ENCODE results near the gene KLF15. TPM values are rescaled to one million over a fixed set of nuclear protein-coding genes. Genes with fewer than 3 reads are reported as not detected.

Gene KLF15
- polyA plus RNA-seq, 1 donor (not counting 4 experiments of a cell fraction or from before 2014, with no cell fraction given): 0.03 TPM

DNA sequence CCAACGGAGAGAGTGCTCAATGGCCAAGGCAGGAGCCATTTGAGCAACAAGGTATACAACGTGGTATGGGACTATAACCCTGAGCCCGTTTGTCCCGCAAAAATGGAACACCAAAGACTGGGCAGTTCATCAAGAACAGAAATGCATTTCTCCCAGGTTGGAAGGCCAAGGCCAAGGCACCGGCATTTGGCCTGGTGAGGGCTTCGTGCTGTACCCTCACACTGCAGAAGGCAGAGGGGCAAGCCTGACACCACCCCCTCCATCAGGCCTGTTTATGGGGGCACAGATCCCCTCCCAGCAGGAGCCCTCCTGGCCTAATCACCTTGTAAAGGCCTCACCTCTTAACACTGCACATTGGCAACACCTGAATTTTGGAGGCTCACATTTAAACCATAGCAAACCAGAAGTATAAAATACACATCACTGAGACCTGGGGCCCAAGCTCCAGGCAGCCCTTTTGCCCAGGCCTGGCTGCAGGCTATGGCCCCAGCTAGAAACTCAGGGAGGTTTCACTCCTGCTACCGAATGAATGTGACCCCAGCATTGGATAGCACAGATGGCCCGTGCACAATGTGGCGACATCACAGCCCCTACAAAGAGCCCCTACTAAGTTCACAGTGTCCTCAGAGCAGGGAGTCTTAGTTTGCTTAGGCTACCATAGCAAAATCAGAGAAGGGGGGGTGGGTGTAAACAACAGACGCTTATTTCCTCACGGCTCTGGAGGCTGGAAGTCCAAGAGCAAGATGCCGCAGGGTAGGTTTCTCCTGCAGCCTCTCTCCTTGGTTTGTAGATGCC lies 47.1 kb downstream of the KLF15 start:
- dilution Hi-C loops (cut with MboI; ENCODE audit: extremely low pct_ligation_motif_present, low sequenced_read_pairs): no loop called here
- Histone ChIP-seq H3K9me1 (ENCODE audit: control insufficient read depth, extremely low read depth, insufficient read depth, low read length) (no peaks in the 10 kb centered on the region), H4K20me1 (ENCODE audit: control insufficient read depth, extremely low read depth, insufficient read depth, low read length) (no peaks in the 10 kb centered on the region), H3K36me3 (ENCODE audit: control insufficient read depth in 2 of 2, extremely low read depth in 1 of 2, insufficient read depth in 2 of 2, low read length in 2 of 2) (no peaks in the 10 kb centered on the region), H3K27ac (ENCODE audit: control insufficient read depth, insufficient read depth, low read length) (no peak overlapping the region), H3K4me1 (ENCODE audit: control insufficient read depth, extremely low read depth, insufficient read depth, low read length) (peaks cover 9% of the 10 kb centered on the region), H3K4me2 (ENCODE audit: control insufficient read depth, extremely low read depth, insufficient read depth, low read depth, low read length) (no peak overlapping the region), H3K27me3 (ENCODE audit: control insufficient read depth, extremely low read depth, insufficient read depth, low read length) (no peaks in the 10 kb centered on the region), H3K9ac (ENCODE audit: control insufficient read depth, extremely low read depth, insufficient read depth, low read length) (no peak overlapping the region), H3K79me2 (ENCODE audit: control insufficient read depth, insufficient read depth, low read length) (no peaks in the 10 kb centered on the region), H2AFZ (ENCODE audit: control insufficient read depth, low read length) (no peak overlapping the region), H3K4me3 (ENCODE audit: control insufficient read depth in 2 of 3, extremely low read depth in 1 of 3, insufficient read depth in 2 of 3, low read depth in 1 of 3, low read length in 3 of 3) (no peak overlapping the region), H3K9me3 (ENCODE audit: control insufficient read depth, low read depth, low read length) (no peaks in the 10 kb centered on the region)
- TF ChIP-seq, protein P1, sequence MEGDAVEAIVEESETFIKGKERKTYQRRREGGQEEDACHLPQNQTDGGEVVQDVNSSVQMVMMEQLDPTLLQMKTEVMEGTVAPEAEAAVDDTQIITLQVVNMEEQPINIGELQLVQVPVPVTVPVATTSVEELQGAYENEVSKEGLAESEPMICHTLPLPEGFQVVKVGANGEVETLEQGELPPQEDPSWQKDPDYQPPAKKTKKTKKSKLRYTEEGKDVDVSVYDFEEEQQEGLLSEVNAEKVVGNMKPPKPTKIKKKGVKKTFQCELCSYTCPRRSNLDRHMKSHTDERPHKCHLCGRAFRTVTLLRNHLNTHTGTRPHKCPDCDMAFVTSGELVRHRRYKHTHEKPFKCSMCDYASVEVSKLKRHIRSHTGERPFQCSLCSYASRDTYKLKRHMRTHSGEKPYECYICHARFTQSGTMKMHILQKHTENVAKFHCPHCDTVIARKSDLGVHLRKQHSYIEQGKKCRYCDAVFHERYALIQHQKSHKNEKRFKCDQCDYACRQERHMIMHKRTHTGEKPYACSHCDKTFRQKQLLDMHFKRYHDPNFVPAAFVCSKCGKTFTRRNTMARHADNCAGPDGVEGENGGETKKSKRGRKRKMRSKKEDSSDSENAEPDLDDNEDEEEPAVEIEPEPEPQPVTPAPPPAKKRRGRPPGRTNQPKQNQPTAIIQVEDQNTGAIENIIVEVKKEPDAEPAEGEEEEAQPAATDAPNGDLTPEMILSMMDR (optimal IDR thresholded peaks at IDR 0.05 in 1 of 3, IDR thresholded peaks at IDR 0.05 in 1 of 3, conservative IDR thresholded peaks at IDR 0.05 in 1 of 3; ENCODE audit: extremely low read depth in 1 of 3, insufficient read depth in 2 of 3, low read length in 3 of 3): no peak
- no peak for TF ChIP-seq EZH2 (IDR thresholded peaks at IDR 0.05; ENCODE audit: low read length)
- DNase-seq (ENCODE audit: low read depth, low spot score): no peak
- no peak for FAIRE-seq

DNA sequence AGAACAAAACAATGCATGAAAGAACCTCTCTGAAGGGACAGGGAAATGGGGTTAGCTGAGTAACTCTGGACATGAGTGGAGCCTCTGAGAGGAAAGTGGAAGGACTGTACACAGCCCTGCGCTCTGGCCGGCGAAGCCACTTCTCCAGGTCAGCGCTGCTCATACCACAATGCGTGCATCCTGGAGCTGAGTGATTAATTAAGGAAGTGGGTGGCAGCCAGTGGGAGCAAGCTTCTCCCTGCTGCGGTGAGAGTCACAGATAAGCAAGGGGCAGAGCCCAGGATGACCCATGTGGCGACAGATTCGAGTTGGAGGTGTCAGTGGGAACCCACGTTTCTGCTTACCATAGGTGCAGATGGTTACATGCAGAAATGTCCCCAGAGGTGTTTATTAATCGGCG lies 48.0 kb downstream of the KLF15 start:
- no peaks in the 10 kb centered on the region for H3K36me3 ChIP-seq (ENCODE audit: control insufficient read depth in 2 of 2, extremely low read depth in 1 of 2, insufficient read depth in 2 of 2, low read length in 2 of 2)
- no peak for DNase-seq (ENCODE audit: low read depth, low spot score)
- H3K4me2 ChIP-seq (ENCODE audit: control insufficient read depth, extremely low read depth, insufficient read depth, low read depth, low read length): no peak overlapping the region
- no peaks in the 10 kb centered on the region for H3K9me1 ChIP-seq (ENCODE audit: control insufficient read depth, extremely low read depth, insufficient read depth, low read length)
- H3K27ac ChIP-seq (ENCODE audit: control insufficient read depth, insufficient read depth, low read length): no peak overlapping the region
- H2AFZ ChIP-seq (ENCODE audit: control insufficient read depth, low read length): no peak overlapping the region
- peaks cover 13% of the 10 kb centered on the region for H3K4me1 ChIP-seq (ENCODE audit: control insufficient read depth, extremely low read depth, insufficient read depth, low read length)
- no peak for FAIRE-seq
- H4K20me1 ChIP-seq (ENCODE audit: control insufficient read depth, extremely low read depth, insufficient read depth, low read length): no peaks in the 10 kb centered on the region
- dilution Hi-C loops (cut with MboI; ENCODE audit: extremely low pct_ligation_motif_present, low sequenced_read_pairs): no loop called here
- no peaks in the 10 kb centered on the region for H3K27me3 ChIP-seq (ENCODE audit: control insufficient read depth, extremely low read depth, insufficient read depth, low read length)
- no peak overlapping the region for H3K4me3 ChIP-seq (ENCODE audit: control insufficient read depth in 2 of 3, extremely low read depth in 1 of 3, insufficient read depth in 2 of 3, low read depth in 1 of 3, low read length in 3 of 3)
- TF ChIP-seq, protein P1 (optimal IDR thresholded peaks at IDR 0.05 in 1 of 3, IDR thresholded peaks at IDR 0.05 in 1 of 3, conservative IDR thresholded peaks at IDR 0.05 in 1 of 3; ENCODE audit: extremely low read depth in 1 of 3, insufficient read depth in 2 of 3, low read length in 3 of 3): no peak
- no peak for TF ChIP-seq EZH2 (IDR thresholded peaks at IDR 0.05; ENCODE audit: low read length)
- H3K9me3 ChIP-seq (ENCODE audit: control insufficient read depth, low read depth, low read length): no peaks in the 10 kb centered on the region
- no peaks in the 10 kb centered on the region for H3K79me2 ChIP-seq (ENCODE audit: control insufficient read depth, insufficient read depth, low read length)
- no peak overlapping the region for H3K9ac ChIP-seq (ENCODE audit: control insufficient read depth, extremely low read depth, insufficient read depth, low read length)
